GM12878 (cell line): ENCODE data around the gene SLC1A5. TPM values are rescaled to one million over a fixed set of nuclear protein-coding genes. Genes with fewer than 3 reads are reported as not detected.

Experiments
- ATAC-seq: fragments of 200-7000 bp; cut with Tn5 transposase; 3 replicates; pipeline ENCODE4 v1.9.1; 2020; ENCODE audit warnings: mild to moderate bottlenecking, moderate library complexity
- BruUV-seq: library from RNA; stranded (reverse); fragments of 400-500 nt; replicated peaks from 2 replicates; lab custom pipeline; 2021; lab: Mats Ljungman, UMichigan
- CTCF ChIA-PET: fragments of 300-600 bp; sonication (Branson Sonifier 250); formaldehyde crosslinking; extraction: SDS; loops from one replicate; lab custom pipeline; 2021; ENCODE audit warnings: inconsistent platforms; lab: Yijun Ruan, JAX
- POLR2A ChIA-PET: fragments of 350-600 bp; formaldehyde crosslinking; extraction: SDS; loops from one replicate; lab custom pipeline; 2021; ENCODE audit warnings: inconsistent platforms; lab: Charles Lee
- RAD21 ChIA-PET: fragments of 300-600 bp; sonication (Branson Sonifier 250); formaldehyde crosslinking; loops from one replicate; lab custom pipeline; 2023; ENCODE audit warnings: antibody characterized with exemption; ENCODE audit not compliant: unreplicated experiment; lab: Charles Lee
- SMC1A ChIA-PET: fragments of 300-600 bp; sonication (Branson Sonifier 250); formaldehyde crosslinking; loops from one replicate; lab custom pipeline; 2023; ENCODE audit not compliant: unreplicated experiment, uncharacterized antibody; lab: Charles Lee
- DNase-seq: peaks from one replicate; pipeline ENCODE4 v3.0.0-alpha.2; 2011; ENCODE audit warnings: low read depth, low spot score
- FAIRE-seq: peaks from 3 replicates; lab custom pipeline; 2011; peaks lifted over from hg19 to GRCh38; lab: Jason Lieb, UNC
- H2AFZ ChIP-seq: 2 replicates; pipeline ENCODE4 v1.6.0; 2011; ENCODE audit warnings: low read depth, low read length, control low read depth; ENCODE audit not compliant: control insufficient read depth
- H3K27ac ChIP-seq: 2 replicates; pipeline ENCODE4 v1.5.1; 2011; ENCODE audit warnings: control low read depth; ENCODE audit not compliant: control insufficient read depth, insufficient read depth
- H3K27me3 ChIP-seq, 2 experiments: replicated peaks in 1 of 2; 2 replicates each; pipeline versions ENCODE4 v1.6.0 to v1.6.1; 2011; ENCODE audit warnings: low read length in 1 of 2; ENCODE audit not compliant: control insufficient read depth in 2 of 2, insufficient read depth in 2 of 2
- H3K36me3 ChIP-seq, 2 experiments: 2 replicates each; pipeline ENCODE4 v1.5.1; 2011; ENCODE audit warnings: low read length in 1 of 2; ENCODE audit not compliant: control insufficient read depth in 2 of 2, insufficient read depth in 2 of 2
- H3K4me1 ChIP-seq: 2 replicates; pipeline ENCODE4 v1.6.1; 2011; ENCODE audit warnings: mild to moderate bottlenecking, low read length, moderate library complexity, mixed read lengths; ENCODE audit not compliant: control insufficient read depth, insufficient read depth
- H3K4me2 ChIP-seq: 2 replicates; pipeline ENCODE4 v1.6.0; 2011; ENCODE audit warnings: control low read depth; ENCODE audit not compliant: control insufficient read depth, insufficient read depth
- H3K4me3 ChIP-seq: fragments of 200-600 bp; sonication (generic); 2 replicates; pipeline ENCODE4 v1.5.1; 2016
- H3K79me2 ChIP-seq: 2 replicates; pipeline ENCODE4 v1.6.0; 2011; ENCODE audit warnings: low read length; ENCODE audit not compliant: control insufficient read depth, insufficient read depth
- H3K9ac ChIP-seq: 2 replicates; pipeline ENCODE4 v1.8.0; 2011; ENCODE audit warnings: low read length, control low read depth, mixed read lengths; ENCODE audit not compliant: control insufficient read depth, insufficient read depth
- H3K9me3 ChIP-seq: replicated peaks from 3 replicates; pipeline ENCODE4 v1.5.1; 2011; ENCODE audit warnings: mild to moderate bottlenecking, low read length; ENCODE audit not compliant: control insufficient read depth, insufficient read depth
- H4K20me1 ChIP-seq: 2 replicates; pipeline ENCODE4 v1.6.0; 2011; ENCODE audit not compliant: control insufficient read depth, insufficient read depth
- ATF7 ChIP-seq: fragments of 450-650 bp; IDR thresholded peaks from 2 replicates; pipeline ENCODE4 v1.6.1; 2016; ENCODE audit warnings: low read depth, mild to moderate bottlenecking
- BCL11A ChIP-seq: IDR thresholded peaks from 2 replicates; pipeline ENCODE4 v1.6.1; 2011; ENCODE audit warnings: low read depth, low read length
- EZH2 ChIP-seq: IDR thresholded peaks from 2 replicates; pipeline ENCODE4 v1.6.1; 2012; ENCODE audit warnings: low read depth, mild to moderate bottlenecking, control low read depth, inconsistent platforms, low read length, borderline replicate concordance; ENCODE audit not compliant: control insufficient read depth
- GABPA ChIP-seq: IDR thresholded peaks from 2 replicates; pipeline ENCODE4 v1.6.1; 2014; ENCODE audit warnings: antibody characterized with exemption, low read depth, mild to moderate bottlenecking, inconsistent platforms
- LARP7 ChIP-seq: fragments of 450-650 bp; IDR thresholded peaks from 2 replicates; pipeline ENCODE4 v1.6.1; 2017; ENCODE audit warnings: mild to moderate bottlenecking
- POLR2A ChIP-seq: IDR thresholded peaks from 2 replicates; pipeline ENCODE4 v1.6.1; 2011; ENCODE audit warnings: low read depth, mild to moderate bottlenecking, low read length
- SRF ChIP-seq, 2 experiments: IDR thresholded peaks; 2 replicates each; pipeline ENCODE4 v1.6.1; 2011; ENCODE audit warnings: low read depth in 2 of 2, low read length in 2 of 2, mild to moderate bottlenecking in 1 of 2, moderate library complexity in 1 of 2
- USF2 ChIP-seq: IDR thresholded peaks from 2 replicates; pipeline ENCODE4 v1.6.1; 2011; ENCODE audit warnings: low read depth, low read length, improper control_type of control experiment, borderline replicate concordance
- YY1 ChIP-seq: IDR thresholded peaks from 2 replicates; pipeline ENCODE4 v1.6.1; 2011; ENCODE audit warnings: low read depth, mild to moderate bottlenecking, low read length
- ZZZ3 ChIP-seq: IDR thresholded peaks from 2 replicates; pipeline ENCODE4 v1.6.1; 2011; ENCODE audit warnings: low read depth; ENCODE audit not compliant: control insufficient read depth, insufficient read length
- WGBS: methylation state at CpG from one replicate; pipeline ENCODE4 v1.1.6; 2016; ENCODE audit warnings: low lambda C conversion rate; ENCODE audit not compliant: insufficient replicate concordance, insufficient coverage; ENCODE audit errors: missing lambda C conversion rate; 5-methylcytosine and 5-hydroxymethylcytosine counted together
- in situ Hi-C: fragments of 300-500 bp; cut with MboI; formaldehyde crosslinking; loops from 9 replicates; pipeline ENCODE4 v1.14.3; 2018; ENCODE audit warnings: mixed read lengths
- intact Hi-C: fragments of 100-400 bp; cut with micrococcal nuclease; formaldehyde crosslinking; loops from one replicate; pipeline ENCODE4 v1.14.2; 2022; ENCODE audit not compliant: unreplicated experiment
- polyA plus RNA-seq, 11 experiments: library from polyadenylated mRNA; depleted of rRNA in 4 of 11; unstranded in 6 of 11; stranded (reverse) in 5 of 11; fragments of >200 nt; fragmentation: Nextera tagmentation in 4 of 11; fragmentation: Illumina TruSeq in 1 of 11; extraction: Ambion mirVana in 4 of 11; extraction: Trizol in 1 of 11; gene quantifications; 1 replicate in 1 of 11; 2 replicates in 10 of 11; pipeline versions ENCODE4 v1.2.1 to v1.2.3, GENCODE V29; 2011 to 2016; ENCODE audit warnings: inconsistent platforms in 2 of 11, missing spikeins in 2 of 11, low read depth in 1 of 11
- total RNA-seq, 4 experiments: library from RNA; depleted of rRNA in 3 of 4; stranded (reverse); fragments of >200 nt in 3 of 4; fragmentation: Illumina TruSeq in 1 of 4; extraction: Trizol in 1 of 4; gene quantifications; 2 replicates each; pipeline versions ENCODE4 v1.2.1 to v1.2.3, GENCODE V29; 2013 to 2021
- TF ChIP-seq, protein P1 (sequence below): fragments of 450-650 bp; IDR thresholded peaks from 2 replicates; pipeline ENCODE4 v1.6.1; 2017; ENCODE audit warnings: borderline replicate concordance

Gene SLC1A5
- total and polyA plus RNA-seq, 10 of the 15 experiments (the other 5 are each of a cell fraction or from before 2014, with no cell fraction given) = 9.1 to 129 (median 60.9) TPM

DNA sequence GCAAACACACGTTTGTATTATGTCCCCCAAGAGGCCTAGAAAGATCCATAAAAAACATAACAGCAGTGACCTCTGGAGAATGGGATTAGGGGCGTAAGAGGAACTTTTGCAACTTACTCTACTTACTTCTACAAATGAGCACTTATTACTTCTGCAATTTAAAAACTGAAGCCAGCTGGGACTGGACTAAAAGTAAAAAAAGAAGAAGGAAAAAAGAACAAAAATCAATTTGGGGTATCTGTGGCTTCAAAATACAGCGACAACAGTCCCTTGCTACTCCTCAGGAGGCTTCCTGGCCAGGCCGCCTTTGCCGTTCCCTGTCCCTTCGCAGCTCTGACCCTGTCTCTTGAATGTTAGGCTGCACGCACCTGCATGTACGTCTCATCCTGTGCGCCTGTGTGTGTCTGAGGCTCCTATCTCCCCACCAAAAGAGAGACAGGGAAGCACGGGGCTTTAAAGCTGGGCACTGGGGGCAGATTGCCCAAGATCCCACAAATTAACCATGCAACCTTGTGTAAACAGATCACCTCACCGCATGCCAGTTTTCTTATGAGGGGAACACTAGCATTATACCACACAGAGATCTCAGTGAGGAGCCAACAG, 54.6 kb downstream of the SLC1A5 start (continued):
- TF ChIP-seq USF2 (no peak), ZZZ3 (no peak), EZH2 (no peak), LARP7 (no peak), BCL11A (no peak), YY1 (no peak)
- TF ChIP-seq, protein P1, sequence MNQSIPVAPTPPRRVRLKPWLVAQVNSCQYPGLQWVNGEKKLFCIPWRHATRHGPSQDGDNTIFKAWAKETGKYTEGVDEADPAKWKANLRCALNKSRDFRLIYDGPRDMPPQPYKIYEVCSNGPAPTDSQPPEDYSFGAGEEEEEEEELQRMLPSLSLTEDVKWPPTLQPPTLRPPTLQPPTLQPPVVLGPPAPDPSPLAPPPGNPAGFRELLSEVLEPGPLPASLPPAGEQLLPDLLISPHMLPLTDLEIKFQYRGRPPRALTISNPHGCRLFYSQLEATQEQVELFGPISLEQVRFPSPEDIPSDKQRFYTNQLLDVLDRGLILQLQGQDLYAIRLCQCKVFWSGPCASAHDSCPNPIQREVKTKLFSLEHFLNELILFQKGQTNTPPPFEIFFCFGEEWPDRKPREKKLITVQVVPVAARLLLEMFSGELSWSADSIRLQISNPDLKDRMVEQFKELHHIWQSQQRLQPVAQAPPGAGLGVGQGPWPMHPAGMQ = no peak

- H2AFZ ChIP-seq = no peak overlapping the region
- TF ChIP-seq POLR2A = 0 out of 2 replicates have a peak, but pooled peaks have one; percentile 14
- no peak for TF ChIP-seq SRF (IDR thresholded peaks at IDR 0.05; ENCODE audit: low read depth in 2 of 2, low read length in 2 of 2)
- TF ChIP-seq ATF7 = no peak
- no peak for TF ChIP-seq GABPA
- no peaks in the 10 kb centered on the region; the same call in none of the 2 replicates for H4K20me1 ChIP-seq
- CTCF ChIA-PET = no interaction called here
- H3K4me1 ChIP-seq = peaks cover 10% of the 10 kb centered on the region
- 92% methylated on average over 23 of the region's 23 CpGs for WGBS
- no peaks in the 10 kb centered on the region for H3K27me3 ChIP-seq
- no peaks in the 10 kb centered on the region for H3K9me3 ChIP-seq
- FAIRE-seq (no peak), DNase-seq (no peak), ATAC-seq (no peak)
- POLR2A ChIA-PET = no interaction called here
- H3K4me3 ChIP-seq = no peak overlapping the region
- BruUV-seq = no TSS peak
- in situ Hi-C loops = no loop called here
- no peak overlapping the region for H3K4me2 ChIP-seq
- RAD21 ChIA-PET = no interaction called here
- no peak overlapping the region for H3K9ac ChIP-seq
- H3K27ac ChIP-seq = no peak overlapping the region
- intact Hi-C loops = no loop called here
- SMC1A ChIA-PET = no interaction called here
- H3K36me3 ChIP-seq = peaks cover 36 to 62% of the 10 kb centered on the region in 2 experiments
- H3K79me2 ChIP-seq = peaks cover 3% of the 10 kb centered on the region; the same call in 1 of the 2 replicates
Observed at GRCh38 chr19:46732966-46733689, 55.3 kb downstream of the SLC1A5 start.
